Measurements from ENCODE around the gene S1PR3. TPM values are rescaled to one million over a fixed set of nuclear protein-coding genes. Genes with fewer than 3 reads are reported as not detected.

S1PR3 gene
- total and polyA plus RNA-seq, 2 donors (not counting 3 experiments of a cell fraction or from before 2014, with no cell fraction given) = 12.5 to 25.8 TPM

DNA sequence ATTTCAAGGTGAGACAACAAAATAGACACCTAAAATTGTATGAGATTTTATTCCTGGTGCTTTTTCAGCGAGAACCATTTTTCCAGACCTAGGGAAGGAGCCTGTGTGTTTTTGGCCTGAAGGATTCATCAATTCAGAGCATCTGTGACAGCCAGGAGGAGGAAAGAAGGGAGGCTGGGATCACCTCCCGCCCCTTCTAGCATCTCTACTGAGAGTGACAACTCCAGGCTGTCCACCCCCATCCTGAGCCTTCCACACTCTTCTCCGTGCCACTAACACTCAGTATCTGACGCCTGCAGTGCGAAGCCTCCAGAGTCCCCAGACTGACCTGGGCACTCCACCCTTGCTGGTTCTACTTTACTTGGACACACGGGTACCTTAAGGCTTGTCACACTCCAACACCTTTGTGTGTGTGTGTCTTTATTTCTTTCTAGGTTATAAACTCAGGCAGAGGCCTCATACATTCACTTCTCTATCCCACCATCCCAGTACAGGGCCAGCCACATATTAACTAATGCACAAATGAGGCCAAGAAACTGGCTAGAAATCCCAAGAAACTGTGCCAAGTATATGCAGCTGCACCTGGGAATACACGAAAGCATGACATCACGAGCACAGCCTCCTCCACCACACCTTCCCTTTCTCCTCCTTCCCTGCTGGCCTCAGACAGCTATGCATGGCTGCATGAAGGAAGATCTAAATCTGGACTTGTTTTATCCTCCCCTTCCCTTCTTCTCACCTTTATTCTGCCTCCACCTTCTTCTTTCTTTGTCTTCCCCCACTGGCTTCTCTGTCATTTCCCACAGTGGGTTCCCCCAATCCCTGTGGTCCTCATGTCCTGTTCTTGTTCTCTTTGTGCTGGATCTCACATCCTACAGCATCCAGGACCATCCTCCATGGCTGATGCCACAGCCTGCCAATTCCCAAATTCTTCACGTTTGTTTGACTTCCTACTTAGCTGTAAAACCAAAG is 16.0 kb downstream of the S1PR3 start:
- FAIRE-seq = no peak

More for the DNA sequence above, 16.0 kb downstream of the S1PR3 start:
- peaks cover 11% of the 10 kb centered on the region for H3K79me2 ChIP-seq (ENCODE audit: control insufficient read depth, insufficient read depth, low read length)
- dilution Hi-C loops (cut with MboI; ENCODE audit: extremely low pct_ligation_motif_present, low sequenced_read_pairs) = no loop called here
- TF ChIP-seq FOS (IDR thresholded peaks at IDR 0.05; ENCODE audit: borderline replicate concordance, insufficient read depth, low read length) (no peak), POLR2A (IDR thresholded peaks at IDR 0.05; ENCODE audit: low read depth, low read length) (no peak), CTCF (IDR thresholded peaks at IDR 0.05; ENCODE audit: extremely low read depth in 1 of 2, insufficient read depth in 1 of 2, low read depth in 1 of 2, low read length in 2 of 2) (no peak)
- TF ChIP-seq, protein P1, sequence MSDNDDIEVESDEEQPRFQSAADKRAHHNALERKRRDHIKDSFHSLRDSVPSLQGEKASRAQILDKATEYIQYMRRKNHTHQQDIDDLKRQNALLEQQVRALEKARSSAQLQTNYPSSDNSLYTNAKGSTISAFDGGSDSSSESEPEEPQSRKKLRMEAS (IDR thresholded peaks at IDR 0.05; ENCODE audit: insufficient read depth, insufficient read length) = no peak
- no peak for DNase-seq (ENCODE audit: low read depth, low spot score)
- H3K4me3 ChIP-seq (replicated peaks in 1 of 3; ENCODE audit: insufficient read depth in 1 of 3, low read depth in 1 of 3, low read length in 3 of 3) = no peak overlapping the region
- no peak overlapping the region for H2AFZ ChIP-seq (ENCODE audit: low read depth, low read length)
- ChIA-PET POLR2A (interaction anchor here (0.6 kb wide), 1 partner anchor 774 kb away, joined by 6 read pairs; no protein-coding TSS in a partner anchor), CTCF (interaction anchor here (1.1 to 4.0 kb wide), 2 partner anchors 271 to 346 kb away, joined by 3 to 19 read pairs; no protein-coding TSS in a partner anchor)
- no peaks in the 10 kb centered on the region for H3K9me3 ChIP-seq (replicated peaks; ENCODE audit: control insufficient read depth, insufficient read depth, low read length)
- no TSS peak for BruUV-seq (replicated peaks)
- no peak overlapping the region for H3K9ac ChIP-seq (replicated peaks; ENCODE audit: extremely low read depth, insufficient read depth, low read length)
- H3K4me2 ChIP-seq (ENCODE audit: insufficient read depth, low read length) = no peak overlapping the region
- H3K27ac ChIP-seq (ENCODE audit: insufficient read depth, low read depth, low read length) = no peak overlapping the region
- peaks cover 0 to 1% of the 10 kb centered on the region in 2 experiments for H3K27me3 ChIP-seq (ENCODE audit: control insufficient read depth in 2 of 2, insufficient read depth in 2 of 2, low read length in 2 of 2)
- no peaks in the 10 kb centered on the region for H3K9me1 ChIP-seq (replicated peaks; ENCODE audit: control insufficient read depth, extremely low read depth, insufficient read depth, low read length)
- intact Hi-C loops (cut with micrococcal nuclease) = no loop called here
- no peaks in the 10 kb centered on the region for H3K4me1 ChIP-seq (ENCODE audit: control insufficient read depth, extremely low read depth, insufficient read depth, low read length)
- H4K20me1 ChIP-seq (replicated peaks; ENCODE audit: control insufficient read depth, extremely low read depth, insufficient read depth, low read length) = no peaks in the 10 kb centered on the region
- H3K36me3 ChIP-seq (ENCODE audit: control insufficient read depth in 2 of 2, extremely low read depth in 1 of 2, insufficient read depth in 2 of 2, low read length in 2 of 2) = peaks cover 2% of the 10 kb centered on the region in 2 experiments

All from endothelial cell of umbilical vein (primary cell).